ENCODE measurements around the gene MPZL1.
A peak's percentile ranks its signal among the peaks of the same experiment; 100 is the strongest.

MPZL1 gene

GRCh38 chr1:167815650-167816049 lies 93.9 kb downstream of the MPZL1 start:
- H3K27ac ChIP-seq = no peak overlapping the region
- POLR2A ChIA-PET (ENCODE audit: low non-redundant PET) = no interaction called here
- CTCF ChIA-PET = no interaction called here
- no peak for DNase-seq (ENCODE audit: low spot score)
- TF ChIP-seq CTCF (conservative IDR thresholded peaks at IDR 0.05; ENCODE audit: low read depth) = no peak

- no peak for TF ChIP-seq CTCF (conservative IDR thresholded peaks at IDR 0.05; ENCODE audit: low read depth)
- ChIA-PET POLR2A (ENCODE audit: low non-redundant PET) (interaction anchor here (0.6 kb wide), 1 partner anchor 98 kb away, joined by 11 read pairs; no protein-coding TSS in a partner anchor), CTCF (interaction anchor here (0.5 to 0.6 kb wide), 2 partner anchors 159 to 1216 kb away, joined by 3 to 5 read pairs; no protein-coding TSS in a partner anchor)
- peak; percentile 80 for DNase-seq (ENCODE audit: low spot score)
- H3K27ac ChIP-seq = peak overlapping the region; percentile 95
Observed at GRCh38 chr1:167819849-167820683, 98.3 kb downstream of the MPZL1 start.

- TF ChIP-seq CTCF (conservative IDR thresholded peaks at IDR 0.05; ENCODE audit: low read depth) = no peak
- POLR2A ChIA-PET (ENCODE audit: low non-redundant PET) = no interaction called here
- CTCF ChIA-PET = interaction anchor here (0.5 to 0.6 kb wide), 2 partner anchors 158 to 1215 kb away, joined by 3 to 5 read pairs; no protein-coding TSS in a partner anchor
- no peak for DNase-seq (ENCODE audit: low spot score)
- H3K27ac ChIP-seq = peak overlapping the region; percentile 95
Observed at GRCh38 chr1:167820684-167821355, 99.0 kb downstream of the MPZL1 start.

GRCh38 chr1:167821356-167821685 lies 99.5 kb downstream of the MPZL1 start:
- no peak overlapping the region for H3K27ac ChIP-seq
- TF ChIP-seq CTCF (conservative IDR thresholded peaks at IDR 0.05; ENCODE audit: low read depth) = no peak
- CTCF ChIA-PET = no interaction called here
- DNase-seq (ENCODE audit: low spot score) = no peak
- POLR2A ChIA-PET (ENCODE audit: low non-redundant PET) = no interaction called here

GRCh38 chr1:167821969-167822685 lies 100.3 kb downstream of the MPZL1 start:
- CTCF ChIA-PET = no interaction called here
- no peak for TF ChIP-seq CTCF (conservative IDR thresholded peaks at IDR 0.05; ENCODE audit: low read depth)
- DNase-seq (ENCODE audit: low spot score) = no peak
- POLR2A ChIA-PET (ENCODE audit: low non-redundant PET) = no interaction called here
- no peak overlapping the region for H3K27ac ChIP-seq

- DNase-seq (ENCODE audit: low spot score) = no peak
- no peak for TF ChIP-seq CTCF (conservative IDR thresholded peaks at IDR 0.05; ENCODE audit: low read depth)
- ChIA-PET POLR2A (ENCODE audit: low non-redundant PET) (no interaction called here), CTCF (no interaction called here)
- no peak overlapping the region for H3K27ac ChIP-seq
Observed at GRCh38 chr1:167824163-167824794, 102.5 kb downstream of the MPZL1 start.

Measured in RWPE1 (cell line).